RWPE1 (cell line): Measurements from ENCODE around the gene PHAF1.
A peak's percentile ranks its signal among the peaks of the same experiment; 100 is the strongest.

Source experiments
- CTCF ChIA-PET: fragments of 350-600 bp; sonication (Branson Sonifier 250); formaldehyde crosslinking; extraction: SDS; loops from one replicate; lab custom pipeline; 2021; lab: Yijun Ruan, JAX
- POLR2A ChIA-PET: fragments of 400-600 bp; formaldehyde crosslinking; extraction: SDS; loops from one replicate; lab custom pipeline; 2020; ENCODE audit warnings: antibody characterized with exemption; ENCODE audit not compliant: low non-redundant PET; lab: Yijun Ruan, JAX
- DNase-seq: peaks from one replicate; pipeline ENCODE4 v3.0.0; 2012; ENCODE audit warnings: low spot score
- H3K27ac ChIP-seq: fragments of 450-650 bp; 2 replicates; pipeline ENCODE4 v1.5.1; 2017
- TF ChIP-seq, protein P1 (sequence below): fragments of 450-650 bp; conservative IDR thresholded peaks from 2 replicates; pipeline ENCODE4 v1.5.1; 2017; ENCODE audit warnings: low read depth, mild to moderate bottlenecking

The PHAF1 gene

DNA sequence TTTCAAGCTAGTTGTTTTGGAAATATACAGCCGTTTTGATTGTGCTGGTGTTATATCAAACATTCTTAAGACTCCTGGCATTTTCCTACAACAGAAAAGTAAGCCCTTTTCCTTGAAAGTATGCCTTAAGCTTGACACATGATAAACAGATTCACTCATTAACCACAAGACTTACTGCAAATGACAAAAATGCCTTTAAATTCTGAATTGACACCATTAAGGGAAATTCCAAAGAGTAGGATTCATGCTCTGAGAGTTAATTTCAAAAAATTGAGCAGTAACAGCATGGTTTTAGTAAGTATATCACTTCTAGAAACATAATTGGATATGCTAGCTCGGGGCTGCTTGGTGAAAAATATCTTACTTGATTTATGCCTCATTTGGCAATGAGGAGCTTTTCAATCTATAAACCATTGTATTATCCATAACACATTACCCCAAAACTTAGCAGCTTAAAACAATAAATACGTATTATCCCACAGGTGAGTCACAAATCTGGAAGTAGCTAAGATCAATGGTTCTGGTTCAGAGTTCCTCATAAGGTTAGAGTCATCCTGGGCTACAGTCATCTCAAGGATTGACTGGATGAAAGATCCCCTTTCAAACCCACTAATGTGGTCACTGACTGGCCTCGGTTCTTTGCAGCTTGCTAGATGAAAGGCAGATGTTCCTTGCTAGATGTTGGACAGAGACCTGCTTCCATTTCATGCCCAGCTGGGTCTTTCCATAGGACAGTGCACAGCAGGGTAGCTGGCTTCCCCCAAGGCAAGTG is 8.2 kb upstream of the PHAF1 start:
- TF ChIP-seq, protein P1, sequence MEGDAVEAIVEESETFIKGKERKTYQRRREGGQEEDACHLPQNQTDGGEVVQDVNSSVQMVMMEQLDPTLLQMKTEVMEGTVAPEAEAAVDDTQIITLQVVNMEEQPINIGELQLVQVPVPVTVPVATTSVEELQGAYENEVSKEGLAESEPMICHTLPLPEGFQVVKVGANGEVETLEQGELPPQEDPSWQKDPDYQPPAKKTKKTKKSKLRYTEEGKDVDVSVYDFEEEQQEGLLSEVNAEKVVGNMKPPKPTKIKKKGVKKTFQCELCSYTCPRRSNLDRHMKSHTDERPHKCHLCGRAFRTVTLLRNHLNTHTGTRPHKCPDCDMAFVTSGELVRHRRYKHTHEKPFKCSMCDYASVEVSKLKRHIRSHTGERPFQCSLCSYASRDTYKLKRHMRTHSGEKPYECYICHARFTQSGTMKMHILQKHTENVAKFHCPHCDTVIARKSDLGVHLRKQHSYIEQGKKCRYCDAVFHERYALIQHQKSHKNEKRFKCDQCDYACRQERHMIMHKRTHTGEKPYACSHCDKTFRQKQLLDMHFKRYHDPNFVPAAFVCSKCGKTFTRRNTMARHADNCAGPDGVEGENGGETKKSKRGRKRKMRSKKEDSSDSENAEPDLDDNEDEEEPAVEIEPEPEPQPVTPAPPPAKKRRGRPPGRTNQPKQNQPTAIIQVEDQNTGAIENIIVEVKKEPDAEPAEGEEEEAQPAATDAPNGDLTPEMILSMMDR, result no peak; the same call in 1 of the 2 replicates
- H3K27ac ChIP-seq, result no peak overlapping the region
- CTCF ChIA-PET, result interaction anchor here (0.5 to 1.7 kb wide), 7 partner anchors 37 to 207 kb away, joined by 3 to 8 read pairs (median 4); no protein-coding TSS in a partner anchor
- no peak for DNase-seq
- POLR2A ChIA-PET, result interaction anchor here (0.5 to 0.7 kb wide), 2 partner anchors 20 to 70 kb away, joined by 5 to 7 read pairs; no protein-coding TSS in a partner anchor

DNA sequence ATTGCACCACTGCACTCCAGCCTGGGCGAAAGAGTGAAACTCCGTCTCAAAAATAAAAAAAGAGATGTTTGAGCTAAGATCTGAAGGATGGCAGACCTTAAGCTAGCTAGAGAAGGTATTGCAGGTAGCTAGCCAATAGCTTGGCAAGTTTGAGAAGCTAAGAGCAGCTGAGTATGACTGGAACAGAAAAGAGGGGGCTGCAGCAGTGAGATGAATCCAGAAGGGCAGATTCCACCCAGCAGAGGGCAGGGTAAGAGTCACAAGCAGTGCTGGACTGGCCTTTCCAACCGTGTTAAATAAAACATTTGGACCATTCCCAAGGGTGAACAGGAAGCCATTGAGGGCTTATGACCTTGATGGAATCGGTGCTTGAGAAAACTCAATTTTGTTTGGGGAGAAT is 5.7 kb upstream of the PHAF1 start:
- DNase-seq, result no peak
- POLR2A ChIA-PET, result no interaction called here

DNA sequence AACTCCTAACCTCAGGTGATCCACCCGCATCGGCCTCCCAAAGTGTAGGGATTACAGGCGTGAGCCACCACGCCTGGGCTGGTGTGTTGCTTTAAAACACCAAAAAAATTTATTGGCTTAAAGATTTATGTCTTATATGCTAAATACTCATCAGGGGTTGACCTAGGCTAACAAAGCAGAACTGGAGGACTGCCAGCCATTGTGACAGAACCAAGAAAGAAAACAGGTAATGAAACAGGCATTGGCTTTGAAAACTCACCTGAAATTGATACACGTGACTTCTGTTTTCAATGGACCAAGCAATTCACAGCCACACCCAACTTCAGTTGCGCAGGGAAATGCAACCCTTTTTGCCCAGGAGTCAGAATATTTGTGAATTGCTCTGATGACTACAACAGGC is 4.9 kb upstream of the PHAF1 start:
- ChIA-PET POLR2A (no interaction called here), CTCF (no interaction called here)
- TF ChIP-seq, protein P1, result no peak
- peak; percentile 38 for DNase-seq
- H3K27ac ChIP-seq, result peak overlapping the region; percentile 30; the same call in 1 of the 2 replicates

More for the DNA sequence above, 5.7 kb upstream of the PHAF1 start:
- TF ChIP-seq, protein P1, result peak; percentile 14; the same call in 1 of the 2 replicates
- H3K27ac ChIP-seq, result no peak overlapping the region
- CTCF ChIA-PET, result interaction anchor here (0.6 to 1.2 kb wide), 5 partner anchors 13 to 321 kb away, joined by 3 to 7 read pairs (median 3); no protein-coding TSS in a partner anchor

DNA sequence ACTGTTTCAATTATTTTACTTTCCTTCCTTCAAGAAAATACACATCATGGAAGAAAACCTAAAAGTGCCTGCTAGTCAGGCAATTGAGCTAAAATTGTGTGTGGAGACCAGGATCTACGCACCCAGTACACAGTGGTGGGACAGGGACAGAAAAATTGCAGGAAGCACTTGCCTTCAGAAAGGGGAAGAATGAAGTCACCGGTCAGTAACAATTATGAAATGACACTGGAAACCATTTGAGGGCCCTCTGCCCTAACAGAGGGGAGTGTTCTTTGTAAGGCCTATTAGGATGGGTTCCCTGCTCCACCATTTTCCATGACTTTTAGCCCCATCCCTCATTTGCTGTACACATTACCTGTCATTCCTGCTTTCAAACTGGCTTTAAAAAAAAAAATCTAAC is 4.5 kb upstream of the PHAF1 start:
- no peak overlapping the region for H3K27ac ChIP-seq
- TF ChIP-seq, protein P1, result no peak
- ChIA-PET CTCF (interaction anchor here (1.4 kb wide), 1 partner anchor 50 kb away, joined by 4 read pairs; no protein-coding TSS in a partner anchor), POLR2A (no interaction called here)
- no peak for DNase-seq

DNA sequence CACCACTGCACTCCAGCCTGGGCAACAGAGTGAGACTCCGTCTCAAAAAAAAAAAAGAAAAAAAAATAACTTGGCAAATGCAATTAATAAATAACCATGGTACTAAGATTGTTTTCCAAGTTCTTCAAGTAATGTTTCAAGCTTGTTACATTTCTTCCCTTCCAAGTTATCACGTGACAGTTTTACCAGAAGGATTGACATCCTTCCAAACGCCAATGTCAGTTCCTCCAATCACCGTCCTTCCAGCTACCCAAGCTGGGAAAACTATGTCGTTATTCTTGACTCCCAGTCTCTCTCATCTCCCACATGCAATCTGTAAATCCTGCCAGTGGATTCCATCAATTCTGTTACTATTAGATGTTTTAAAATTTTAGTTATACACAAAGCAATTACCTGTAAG is 3.9 kb upstream of the PHAF1 start:
- TF ChIP-seq, protein P1, result no peak
- CTCF ChIA-PET, result interaction anchor here (1.4 kb wide), 1 partner anchor 50 kb away, joined by 4 read pairs; no protein-coding TSS in a partner anchor
- H3K27ac ChIP-seq, result no peak overlapping the region
- POLR2A ChIA-PET, result no interaction called here
- DNase-seq, result no peak

DNA sequence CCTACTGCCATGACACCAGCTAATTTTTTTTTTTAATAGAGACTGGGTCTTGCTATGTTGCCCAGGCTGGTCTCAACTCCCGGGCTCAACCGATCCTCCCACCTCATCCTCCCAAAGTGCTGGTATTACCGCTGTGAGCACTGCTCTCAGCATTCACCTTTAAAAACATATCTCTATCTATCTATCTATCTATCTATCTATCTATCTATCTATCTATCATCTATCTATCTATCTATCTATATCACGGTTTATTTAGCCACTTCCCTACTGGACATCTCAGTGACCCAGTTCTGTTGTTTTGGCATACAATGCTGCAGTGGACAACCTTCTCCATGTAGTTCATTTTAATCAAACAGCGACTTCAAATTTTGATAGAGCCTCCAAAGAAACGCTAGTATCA is 1.3 kb upstream of the PHAF1 start:
- CTCF ChIA-PET, result interaction anchor here (1.0 kb wide), 1 partner anchor 47 kb away, joined by 3 read pairs; no protein-coding TSS in a partner anchor
- POLR2A ChIA-PET, result no interaction called here
- DNase-seq, result no peak
- no peak overlapping the region for H3K27ac ChIP-seq
- TF ChIP-seq, protein P1, result no peak
